HEK293 (cell line): ENCODE data around the gene IRF2BPL.

Experiments used
- RBAK ChIP-seq: fragments of 450-650 bp; formaldehyde crosslinking; IDR thresholded peaks from 2 replicates; pipeline ENCODE4 v1.5.1; 2016; ENCODE audit warnings: missing biosample characterization, missing genetic modification characterization
- ZNF23 ChIP-seq: fragments of 450-650 bp; formaldehyde crosslinking; IDR thresholded peaks from 2 replicates; pipeline ENCODE4 v1.5.1; 2016; ENCODE audit warnings: missing biosample characterization, missing genetic modification characterization, borderline replicate concordance
- ZNF394 ChIP-seq: fragments of 450-650 bp; formaldehyde crosslinking; IDR thresholded peaks from 2 replicates; pipeline ENCODE4 v1.5.1; 2016; ENCODE audit warnings: missing biosample characterization, missing genetic modification characterization, mild to moderate bottlenecking, moderate library complexity, borderline replicate concordance
- ZNF510 ChIP-seq: fragments of 450-650 bp; formaldehyde crosslinking; IDR thresholded peaks from 2 replicates; pipeline ENCODE4 v1.5.1; 2018; ENCODE audit warnings: mild to moderate bottlenecking, missing genetic modification characterization, missing biosample characterization; ENCODE audit not compliant: insufficient replicate concordance
- ZNF785 ChIP-seq: fragments of 450-650 bp; formaldehyde crosslinking; IDR thresholded peaks from 2 replicates; pipeline ENCODE4 v1.5.1; 2016; ENCODE audit warnings: missing biosample characterization, missing genetic modification characterization
- ZNF830 ChIP-seq: fragments of 450-650 bp; IDR thresholded peaks from 2 replicates; pipeline ENCODE4 v1.5.0; 2018; ENCODE audit warnings: missing biosample characterization, missing genetic modification characterization, low read depth, mild to moderate bottlenecking, moderate library complexity
- TF ChIP-seq, protein P1 (sequence below): fragments of 450-650 bp; formaldehyde crosslinking; IDR thresholded peaks from 2 replicates; pipeline ENCODE4 v1.5.1; 2016; ENCODE audit warnings: missing biosample characterization, missing genetic modification characterization
- TF ChIP-seq, protein P2 (sequence below): fragments of 450-650 bp; formaldehyde crosslinking; IDR thresholded peaks from 2 replicates; pipeline ENCODE4 v1.5.1; 2017; ENCODE audit warnings: missing biosample characterization, missing genetic modification characterization
- TF ChIP-seq, protein P3 (sequence below): fragments of 450-650 bp; formaldehyde crosslinking; IDR thresholded peaks from 2 replicates; pipeline ENCODE4 v1.5.1; 2016; ENCODE audit warnings: missing biosample characterization, missing genetic modification characterization
- TF ChIP-seq, protein P4 (sequence below): fragments of 450-650 bp; formaldehyde crosslinking; IDR thresholded peaks from 2 replicates; pipeline ENCODE4 v1.5.1; 2016; ENCODE audit warnings: missing biosample characterization, missing genetic modification characterization

DNA sequence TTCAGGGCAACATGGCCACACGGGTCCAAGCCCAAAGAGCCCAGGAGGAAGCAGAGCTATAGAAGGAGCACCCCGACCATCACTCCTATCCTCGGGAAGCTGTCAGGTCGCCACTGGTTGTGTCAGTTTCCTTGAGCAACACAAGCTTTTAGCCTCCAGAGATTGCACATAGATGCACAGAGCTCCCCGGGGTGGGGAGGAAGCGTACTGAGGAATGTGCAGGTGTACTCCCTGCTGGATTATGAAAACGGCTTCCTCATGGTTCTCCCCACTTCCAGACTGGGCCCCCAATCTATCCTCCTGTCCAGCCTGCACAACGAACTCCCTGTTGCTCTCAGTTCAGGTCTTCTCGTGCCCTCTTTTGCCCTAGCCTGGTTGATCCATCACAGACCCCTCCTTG lies 30.3 kb upstream of the IRF2BPL start:
- TF ChIP-seq ZNF23 (tag by site-specific recombination) (no peak), ZNF394 (no peak), ZNF785 (no peak), ZNF830 (tag by site-specific recombination) (no peak), RBAK (tag by site-specific recombination) (no peak), ZNF510 (tag by site-specific recombination) (no peak)
- TF ChIP-seq, protein P1, sequence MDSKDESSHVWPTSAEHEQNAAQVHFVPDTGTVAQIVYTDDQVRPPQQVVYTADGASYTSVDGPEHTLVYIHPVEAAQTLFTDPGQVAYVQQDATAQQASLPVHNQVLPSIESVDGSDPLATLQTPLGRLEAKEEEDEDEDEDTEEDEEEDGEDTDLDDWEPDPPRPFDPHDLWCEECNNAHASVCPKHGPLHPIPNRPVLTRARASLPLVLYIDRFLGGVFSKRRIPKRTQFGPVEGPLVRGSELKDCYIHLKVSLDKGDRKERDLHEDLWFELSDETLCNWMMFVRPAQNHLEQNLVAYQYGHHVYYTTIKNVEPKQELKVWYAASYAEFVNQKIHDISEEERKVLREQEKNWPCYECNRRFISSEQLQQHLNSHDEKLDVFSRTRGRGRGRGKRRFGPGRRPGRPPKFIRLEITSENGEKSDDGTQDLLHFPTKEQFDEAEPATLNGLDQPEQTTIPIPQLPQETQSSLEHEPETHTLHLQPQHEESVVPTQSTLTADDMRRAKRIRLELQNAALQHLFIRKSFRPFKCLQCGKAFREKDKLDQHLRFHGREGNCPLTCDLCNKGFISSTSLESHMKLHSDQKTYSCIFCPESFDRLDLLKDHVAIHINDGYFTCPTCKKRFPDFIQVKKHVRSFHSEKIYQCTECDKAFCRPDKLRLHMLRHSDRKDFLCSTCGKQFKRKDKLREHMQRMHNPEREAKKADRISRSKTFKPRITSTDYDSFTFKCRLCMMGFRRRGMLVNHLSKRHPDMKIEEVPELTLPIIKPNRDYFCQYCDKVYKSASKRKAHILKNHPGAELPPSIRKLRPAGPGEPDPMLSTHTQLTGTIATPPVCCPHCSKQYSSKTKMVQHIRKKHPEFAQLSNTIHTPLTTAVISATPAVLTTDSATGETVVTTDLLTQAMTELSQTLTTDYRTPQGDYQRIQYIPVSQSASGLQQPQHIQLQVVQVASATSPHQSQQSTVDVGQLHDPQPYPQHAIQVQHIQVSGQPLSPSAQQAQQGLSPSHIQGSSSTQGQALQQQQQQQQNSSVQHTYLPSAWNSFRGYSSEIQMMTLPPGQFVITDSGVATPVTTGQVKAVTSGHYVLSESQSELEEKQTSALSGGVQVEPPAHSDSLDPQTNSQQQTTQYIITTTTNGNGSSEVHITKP (tag by site-specific recombination): no peak
- TF ChIP-seq, protein P2, sequence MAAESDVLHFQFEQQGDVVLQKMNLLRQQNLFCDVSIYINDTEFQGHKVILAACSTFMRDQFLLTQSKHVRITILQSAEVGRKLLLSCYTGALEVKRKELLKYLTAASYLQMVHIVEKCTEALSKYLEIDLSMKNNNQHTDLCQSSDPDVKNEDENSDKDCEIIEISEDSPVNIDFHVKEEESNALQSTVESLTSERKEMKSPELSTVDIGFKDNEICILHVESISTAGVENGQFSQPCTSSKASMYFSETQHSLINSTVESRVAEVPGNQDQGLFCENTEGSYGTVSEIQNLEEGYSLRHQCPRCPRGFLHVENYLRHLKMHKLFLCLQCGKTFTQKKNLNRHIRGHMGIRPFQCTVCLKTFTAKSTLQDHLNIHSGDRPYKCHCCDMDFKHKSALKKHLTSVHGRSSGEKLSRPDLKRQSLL (tag by site-specific recombination): no peak
- TF ChIP-seq, protein P3, sequence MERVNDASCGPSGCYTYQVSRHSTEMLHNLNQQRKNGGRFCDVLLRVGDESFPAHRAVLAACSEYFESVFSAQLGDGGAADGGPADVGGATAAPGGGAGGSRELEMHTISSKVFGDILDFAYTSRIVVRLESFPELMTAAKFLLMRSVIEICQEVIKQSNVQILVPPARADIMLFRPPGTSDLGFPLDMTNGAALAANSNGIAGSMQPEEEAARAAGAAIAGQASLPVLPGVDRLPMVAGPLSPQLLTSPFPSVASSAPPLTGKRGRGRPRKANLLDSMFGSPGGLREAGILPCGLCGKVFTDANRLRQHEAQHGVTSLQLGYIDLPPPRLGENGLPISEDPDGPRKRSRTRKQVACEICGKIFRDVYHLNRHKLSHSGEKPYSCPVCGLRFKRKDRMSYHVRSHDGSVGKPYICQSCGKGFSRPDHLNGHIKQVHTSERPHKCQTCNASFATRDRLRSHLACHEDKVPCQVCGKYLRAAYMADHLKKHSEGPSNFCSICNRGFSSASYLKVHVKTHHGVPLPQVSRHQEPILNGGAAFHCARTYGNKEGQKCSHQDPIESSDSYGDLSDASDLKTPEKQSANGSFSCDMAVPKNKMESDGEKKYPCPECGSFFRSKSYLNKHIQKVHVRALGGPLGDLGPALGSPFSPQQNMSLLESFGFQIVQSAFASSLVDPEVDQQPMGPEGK: no peak
- TF ChIP-seq, protein P4, sequence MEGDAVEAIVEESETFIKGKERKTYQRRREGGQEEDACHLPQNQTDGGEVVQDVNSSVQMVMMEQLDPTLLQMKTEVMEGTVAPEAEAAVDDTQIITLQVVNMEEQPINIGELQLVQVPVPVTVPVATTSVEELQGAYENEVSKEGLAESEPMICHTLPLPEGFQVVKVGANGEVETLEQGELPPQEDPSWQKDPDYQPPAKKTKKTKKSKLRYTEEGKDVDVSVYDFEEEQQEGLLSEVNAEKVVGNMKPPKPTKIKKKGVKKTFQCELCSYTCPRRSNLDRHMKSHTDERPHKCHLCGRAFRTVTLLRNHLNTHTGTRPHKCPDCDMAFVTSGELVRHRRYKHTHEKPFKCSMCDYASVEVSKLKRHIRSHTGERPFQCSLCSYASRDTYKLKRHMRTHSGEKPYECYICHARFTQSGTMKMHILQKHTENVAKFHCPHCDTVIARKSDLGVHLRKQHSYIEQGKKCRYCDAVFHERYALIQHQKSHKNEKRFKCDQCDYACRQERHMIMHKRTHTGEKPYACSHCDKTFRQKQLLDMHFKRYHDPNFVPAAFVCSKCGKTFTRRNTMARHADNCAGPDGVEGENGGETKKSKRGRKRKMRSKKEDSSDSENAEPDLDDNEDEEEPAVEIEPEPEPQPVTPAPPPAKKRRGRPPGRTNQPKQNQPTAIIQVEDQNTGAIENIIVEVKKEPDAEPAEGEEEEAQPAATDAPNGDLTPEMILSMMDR: no peak
